Gastroesophageal sphincter (tissue), 3 donors: ENCODE data around the gene MYZAP.

Experiments
- POLR2AphosphoS5 ChIP-seq: sonication (generic); formaldehyde crosslinking; IDR thresholded peaks from one replicate; pipeline ENCODE4 v1.6.1; 2017; ENCODE audit warnings: antibody characterized with exemption
- TF ChIP-seq, protein P1 (sequence below), 4 experiments: fragments of 200-600 bp in 2 of 4; fragments of 450-650 bp in 2 of 4; sonication (generic) in 1 of 4; IDR thresholded peaks; one replicate each; pipeline ENCODE4 v1.5.1; 2017 to 2019; ENCODE audit warnings: antibody characterized with exemption in 4 of 4, mild to moderate bottlenecking in 2 of 4, moderate library complexity in 2 of 4

GRCh38 chr15:57697588-57697987 is 105.9 kb downstream of the MYZAP start:
- TF ChIP-seq, protein P1, sequence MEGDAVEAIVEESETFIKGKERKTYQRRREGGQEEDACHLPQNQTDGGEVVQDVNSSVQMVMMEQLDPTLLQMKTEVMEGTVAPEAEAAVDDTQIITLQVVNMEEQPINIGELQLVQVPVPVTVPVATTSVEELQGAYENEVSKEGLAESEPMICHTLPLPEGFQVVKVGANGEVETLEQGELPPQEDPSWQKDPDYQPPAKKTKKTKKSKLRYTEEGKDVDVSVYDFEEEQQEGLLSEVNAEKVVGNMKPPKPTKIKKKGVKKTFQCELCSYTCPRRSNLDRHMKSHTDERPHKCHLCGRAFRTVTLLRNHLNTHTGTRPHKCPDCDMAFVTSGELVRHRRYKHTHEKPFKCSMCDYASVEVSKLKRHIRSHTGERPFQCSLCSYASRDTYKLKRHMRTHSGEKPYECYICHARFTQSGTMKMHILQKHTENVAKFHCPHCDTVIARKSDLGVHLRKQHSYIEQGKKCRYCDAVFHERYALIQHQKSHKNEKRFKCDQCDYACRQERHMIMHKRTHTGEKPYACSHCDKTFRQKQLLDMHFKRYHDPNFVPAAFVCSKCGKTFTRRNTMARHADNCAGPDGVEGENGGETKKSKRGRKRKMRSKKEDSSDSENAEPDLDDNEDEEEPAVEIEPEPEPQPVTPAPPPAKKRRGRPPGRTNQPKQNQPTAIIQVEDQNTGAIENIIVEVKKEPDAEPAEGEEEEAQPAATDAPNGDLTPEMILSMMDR (IDR thresholded peaks at IDR 0.05), result no peak
- no peak for TF ChIP-seq POLR2AphosphoS5
